Uterus (tissue), 2 donors: Measurements from ENCODE around the gene HDAC5.

Experiments
- CTCF ChIP-seq, 4 experiments: fragments of 200-600 bp in 2 of 4; fragments of 450-650 bp in 2 of 4; sonication (generic) in 2 of 4; IDR thresholded peaks; one replicate each; pipeline ENCODE4 v1.5.1; 2016 to 2019; ENCODE audit warnings: antibody characterized with exemption in 4 of 4, mild to moderate bottlenecking in 2 of 4, moderate library complexity in 1 of 4
- POLR2A ChIP-seq, 2 donors: fragments of 450-650 bp; IDR thresholded peaks; one replicate each; pipeline ENCODE4 v1.6.1; 2016; ENCODE audit warnings: antibody characterized with exemption in 2 of 2, mild to moderate bottlenecking in 1 of 2, moderate library complexity in 1 of 2

DNA sequence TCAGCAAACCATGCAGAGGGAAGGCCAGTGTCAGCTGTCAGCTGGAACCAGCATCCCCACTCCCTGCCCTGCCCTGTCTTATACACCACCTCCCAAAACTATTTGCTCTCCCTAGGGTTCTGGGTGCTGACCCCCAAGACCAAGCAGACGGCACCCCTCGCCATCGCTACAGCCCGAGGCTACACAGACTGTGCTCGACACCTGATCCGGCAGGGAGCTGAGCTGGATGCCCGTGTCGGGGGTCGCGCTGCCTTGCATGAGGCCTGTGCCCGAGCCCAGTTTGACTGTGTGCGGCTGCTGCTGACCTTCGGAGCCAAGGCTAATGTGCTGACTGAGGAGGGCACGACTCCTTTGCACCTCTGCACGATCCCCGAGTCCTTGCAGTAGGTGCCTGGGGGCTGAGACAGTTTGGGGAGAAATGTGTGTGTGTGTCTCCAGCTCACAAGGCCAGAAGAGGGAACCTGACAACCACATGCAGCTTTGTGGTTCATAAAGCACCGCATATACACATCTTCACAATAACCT, 48.6 kb upstream of the HDAC5 start:
- TF ChIP-seq CTCF (IDR thresholded peaks at IDR 0.05) (no peak), POLR2A (IDR thresholded peaks at IDR 0.05) (no peak)
